SK-N-SH (cell line): ENCODE results near the gene SPPL2C. TPM values are rescaled to one million over a fixed set of nuclear protein-coding genes. Genes with fewer than 3 reads are reported as not detected.

ENCODE experiments used
- CTCF ChIA-PET: fragments of 300-600, 350-600 bp; formaldehyde crosslinking; extraction: SDS; loops from one replicate; lab custom pipeline; 2021; lab: Yijun Ruan, JAX
- POLR2A ChIA-PET: fragments of 350-600 bp; sonication (Branson Sonifier 250); formaldehyde crosslinking; extraction: SDS; loops from one replicate; lab custom pipeline; 2020; ENCODE audit warnings: antibody characterized with exemption, inconsistent platforms; lab: Yijun Ruan, JAX
- DNase-seq: peaks from one replicate; pipeline ENCODE4 v3.0.0; 2012
- H2AFZ ChIP-seq: fragments of 200-600 bp; sonication (generic); 2 replicates; pipeline ENCODE4 v1.8.1; 2016; ENCODE audit warnings: antibody characterized with exemption, mild to moderate bottlenecking, low read depth
- H3F3A ChIP-seq: fragments of 200-600 bp; sonication (generic); replicated peaks from 2 replicates; pipeline ENCODE3; 2016; ENCODE audit warnings: antibody characterized with exemption, mild to moderate bottlenecking; ENCODE audit not compliant: insufficient read depth
- H3K27ac ChIP-seq, 2 experiments: fragments of 200-500 bp in 1 of 2; fragments of 200-600 bp in 1 of 2; sonication (Bioruptor generic) in 1 of 2; sonication (generic), shearing (Covaris generic) in 1 of 2; 2 replicates each; pipeline versions ENCODE4 v1.5.1 to v1.6.1; 2014 to 2016; ENCODE audit warnings: low read depth in 2 of 2, inconsistent platforms in 1 of 2, low read length in 1 of 2, mild to moderate bottlenecking in 1 of 2, mixed read lengths in 1 of 2
- H3K27me3 ChIP-seq: fragments of 200-600 bp; sonication (generic), shearing (Covaris generic); 2 replicates; pipeline ENCODE4 v1.6.1; 2016; ENCODE audit warnings: mixed run types; ENCODE audit not compliant: insufficient read depth
- H3K36me3 ChIP-seq, 2 experiments: fragments of 200-500 bp in 1 of 2; fragments of 200-600 bp in 1 of 2; sonication (Bioruptor generic) in 1 of 2; sonication (generic) in 1 of 2; replicated peaks in 1 of 2; 2 replicates each; pipeline versions ENCODE3 to v1.5.1; 2014 to 2016; ENCODE audit warnings: low read length in 1 of 2, mild to moderate bottlenecking in 1 of 2; ENCODE audit not compliant: insufficient read depth in 2 of 2, control insufficient read depth in 1 of 2
- H3K4me1 ChIP-seq, 2 experiments: fragments of 200-500 bp in 1 of 2; fragments of 200-600 bp in 1 of 2; sonication (Bioruptor generic) in 1 of 2; sonication (generic), shearing (Covaris generic) in 1 of 2; 2 replicates each; pipeline versions ENCODE4 v1.5.1 to v1.6.1; 2014 to 2016; ENCODE audit warnings: low read depth in 1 of 2, low read length in 1 of 2, mixed run types in 1 of 2; ENCODE audit not compliant: insufficient read depth in 2 of 2, control insufficient read depth in 1 of 2
- H3K4me2 ChIP-seq: fragments of 200-600 bp; sonication (generic), shearing (Covaris generic); 2 replicates; pipeline ENCODE4 v1.6.1; 2017; ENCODE audit warnings: mixed run types
- H3K4me3 ChIP-seq, 2 experiments: fragments of 200-500 bp in 1 of 2; fragments of 200-600 bp in 1 of 2; sonication (Bioruptor generic) in 1 of 2; sonication (generic), shearing (Covaris generic) in 1 of 2; 2 replicates each; pipeline versions ENCODE4 v1.5.1 to v1.8.1; 2014 to 2016; ENCODE audit warnings: low read depth in 2 of 2, inconsistent platforms in 1 of 2, low read length in 1 of 2, mild to moderate bottlenecking in 1 of 2, mixed read lengths in 1 of 2, moderate library complexity in 1 of 2
- H3K79me2 ChIP-seq: fragments of 200-600 bp; sonication (generic); 2 replicates; pipeline ENCODE4 v1.8.1; 2017; ENCODE audit warnings: mild to moderate bottlenecking; ENCODE audit not compliant: insufficient read depth
- H3K9ac ChIP-seq: fragments of 200-600 bp; sonication (generic); 2 replicates; pipeline ENCODE4 v1.6.1; 2017; ENCODE audit warnings: mixed run types
- H3K9me2 ChIP-seq: fragments of 200-600 bp; sonication (generic); 2 replicates; pipeline ENCODE4 v1.6.1; 2017; ENCODE audit warnings: mixed run types
- H3K9me3 ChIP-seq: fragments of 200-600 bp; sonication (generic); 2 replicates; pipeline ENCODE4 v1.6.1; 2017; ENCODE audit warnings: mixed run types, mild to moderate bottlenecking, moderate library complexity
- H4K20me1 ChIP-seq: fragments of 200-600 bp; sonication (generic); 2 replicates; pipeline ENCODE4 v1.6.1; 2017; ENCODE audit warnings: mild to moderate bottlenecking, mixed run types; ENCODE audit not compliant: insufficient read depth
- CHD2 ChIP-seq: fragments of 150-350 bp; IDR thresholded peaks from 2 replicates; pipeline ENCODE4 v1.6.1; 2018; ENCODE audit warnings: low read length; ENCODE audit not compliant: partially characterized antibody
- ELF1 ChIP-seq: IDR thresholded peaks from 2 replicates; pipeline ENCODE4 v1.4.0; 2012
- EP300 ChIP-seq, 2 experiments: IDR thresholded peaks; 2 replicates each; pipeline versions ENCODE4 v1.4.0 to v1.6.1; 2012; ENCODE audit warnings: borderline replicate concordance in 1 of 2, low read depth in 1 of 2, low read length in 1 of 2
- EZH2phosphoT487 ChIP-seq: fragments of 200-600 bp; sonication (generic); IDR thresholded peaks from 2 replicates; pipeline ENCODE4 v1.6.1; 2017; ENCODE audit warnings: low read depth, mixed run types, mild to moderate bottlenecking, antibody characterized with exemption, moderate library complexity, borderline replicate concordance
- FOSL2 ChIP-seq: IDR thresholded peaks from 2 replicates; pipeline ENCODE4 v1.4.0; 2012; ENCODE audit warnings: low read depth, mild to moderate bottlenecking, moderate library complexity, borderline replicate concordance
- FOXJ3 ChIP-seq: sonication (generic); formaldehyde crosslinking; IDR thresholded peaks from 2 replicates; pipeline ENCODE4 v1.5.1; 2020; ENCODE audit warnings: mild to moderate bottlenecking, missing genetic modification reagents
- FOXM1 ChIP-seq: IDR thresholded peaks from 2 replicates; pipeline ENCODE4 v1.4.0; 2012; ENCODE audit warnings: low read depth, mild to moderate bottlenecking
- GATA2 ChIP-seq: sonication (generic); formaldehyde crosslinking; IDR thresholded peaks from 2 replicates; pipeline ENCODE4 v1.5.0; 2020; ENCODE audit warnings: mild to moderate bottlenecking, missing genetic modification reagents
- JUND ChIP-seq: IDR thresholded peaks from 2 replicates; pipeline ENCODE4 v1.4.0; 2012
- MXI1 ChIP-seq: IDR thresholded peaks from 2 replicates; pipeline ENCODE4 v1.6.1; 2012; ENCODE audit warnings: mild to moderate bottlenecking, low read depth, low read length, improper control_type of control experiment
- NFIC ChIP-seq: IDR thresholded peaks from 2 replicates; pipeline ENCODE4 v1.4.0; 2012; ENCODE audit warnings: borderline replicate concordance
- NRF1 ChIP-seq: IDR thresholded peaks from 2 replicates; pipeline ENCODE4 v1.6.1; 2012; ENCODE audit warnings: low read depth, mild to moderate bottlenecking, low read length
- POLR2AphosphoS5 ChIP-seq: IDR thresholded peaks from 2 replicates; pipeline ENCODE4 v1.6.1; 2012; ENCODE audit warnings: low read depth, low read length
- RAD21 ChIP-seq: IDR thresholded peaks from 2 replicates; pipeline ENCODE4 v1.6.1; 2012; ENCODE audit warnings: mild to moderate bottlenecking, low read length
- RCOR1 ChIP-seq: fragments of 150-350 bp; IDR thresholded peaks from 2 replicates; pipeline ENCODE4 v1.6.1; 2017; ENCODE audit warnings: antibody characterized with exemption, low read length
- RFX5 ChIP-seq: IDR thresholded peaks from 2 replicates; pipeline ENCODE4 v1.6.1; 2012; ENCODE audit warnings: mild to moderate bottlenecking, improper control_type of control experiment, low read length
- TEAD4 ChIP-seq: IDR thresholded peaks from 2 replicates; pipeline ENCODE4 v1.4.0; 2012; ENCODE audit warnings: mild to moderate bottlenecking, borderline replicate concordance; ENCODE audit not compliant: insufficient read depth
- WGBS: methylation state at CpG from one replicate; pipeline ENCODE4 v1.1.6; 2017; ENCODE audit warnings: low lambda C conversion rate; 5-methylcytosine and 5-hydroxymethylcytosine counted together
- polyA plus RNA-seq, 3 experiments: library from polyadenylated mRNA; depleted of rRNA; stranded (reverse); fragments of >200 nt; gene quantifications; 2 replicates each; pipeline ENCODE4 v1.2.3, GENCODE V29; 2012
- TF ChIP-seq, protein P1 (sequence below): IDR thresholded peaks from 2 replicates; pipeline ENCODE4 v1.4.0; 2012; ENCODE audit warnings: low read depth, borderline replicate concordance
- TF ChIP-seq, protein P2 (sequence below): fragments of 150-350 bp; IDR thresholded peaks from 2 replicates; pipeline ENCODE4 v1.6.1; 2016; ENCODE audit warnings: mild to moderate bottlenecking, low read depth, low read length
- TF ChIP-seq, protein P3 (sequence below): IDR thresholded peaks from 2 replicates; pipeline ENCODE4 v1.4.0; 2012; ENCODE audit warnings: low read depth
- TF ChIP-seq, protein P4 (sequence below): IDR thresholded peaks from 2 replicates; pipeline ENCODE4 v1.6.1; 2012; ENCODE audit warnings: mild to moderate bottlenecking, low read depth, low read length, moderate library complexity
- TF ChIP-seq, protein P5 (sequence below): IDR thresholded peaks from 2 replicates; pipeline ENCODE4; 2012

Gene SPPL2C
- polyA plus RNA-seq, 1 of the 3 experiments (the other 2 are of a cell fraction), result not detected

DNA sequence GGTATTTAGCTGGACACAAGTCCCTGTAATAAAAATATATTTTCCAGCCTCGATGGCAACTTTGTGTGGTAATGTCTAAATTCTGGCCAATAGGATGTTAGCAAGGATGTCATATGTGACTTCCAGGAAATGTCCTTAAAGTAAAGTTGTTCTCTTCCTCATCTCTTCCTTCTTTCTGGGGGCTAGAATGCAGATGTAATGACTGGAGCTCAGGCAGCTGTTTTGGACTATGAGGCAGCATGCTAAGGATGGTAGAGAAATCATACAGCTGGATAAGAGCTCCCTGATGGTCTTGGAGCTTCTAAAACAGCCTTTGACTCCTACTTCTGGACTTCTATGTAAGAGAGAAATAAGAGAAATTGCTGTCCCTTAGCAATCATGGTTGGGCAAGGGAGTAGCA, 32.8 kb downstream of the SPPL2C start:
- H3F3A ChIP-seq, result no peaks in the 10 kb centered on the region
- ChIA-PET CTCF (interaction anchor here (0.8 to 2.6 kb wide), 6 partner anchors 16 to 237 kb away, joined by 3 to 13 read pairs (median 4); partner anchors contain the start of gene MAPT), POLR2A (no interaction called here)
- H3K36me3 ChIP-seq, result no peaks in the 10 kb centered on the region
- no peaks in the 10 kb centered on the region for H4K20me1 ChIP-seq
- no peak overlapping the region for H3K9ac ChIP-seq
- DNase-seq, result no peak
- no peak overlapping the region for H3K27ac ChIP-seq
- WGBS, result 9% methylated on average over 1 of the region's 1 CpG
- H3K79me2 ChIP-seq, result no peaks in the 10 kb centered on the region
- no peak overlapping the region for H2AFZ ChIP-seq
- peaks cover 0 to 6% of the 10 kb centered on the region in 2 experiments; a peak in 2 of 4 replicates for H3K4me1 ChIP-seq
- no peaks in the 10 kb centered on the region for H3K9me2 ChIP-seq
- H3K4me2 ChIP-seq, result no peak overlapping the region
- no peaks in the 10 kb centered on the region for H3K9me3 ChIP-seq
- no peak overlapping the region for H3K4me3 ChIP-seq
- peaks cover 45% of the 10 kb centered on the region for H3K27me3 ChIP-seq
- no peak for TF ChIP-seq FOSL2
- TF ChIP-seq, protein P1, sequence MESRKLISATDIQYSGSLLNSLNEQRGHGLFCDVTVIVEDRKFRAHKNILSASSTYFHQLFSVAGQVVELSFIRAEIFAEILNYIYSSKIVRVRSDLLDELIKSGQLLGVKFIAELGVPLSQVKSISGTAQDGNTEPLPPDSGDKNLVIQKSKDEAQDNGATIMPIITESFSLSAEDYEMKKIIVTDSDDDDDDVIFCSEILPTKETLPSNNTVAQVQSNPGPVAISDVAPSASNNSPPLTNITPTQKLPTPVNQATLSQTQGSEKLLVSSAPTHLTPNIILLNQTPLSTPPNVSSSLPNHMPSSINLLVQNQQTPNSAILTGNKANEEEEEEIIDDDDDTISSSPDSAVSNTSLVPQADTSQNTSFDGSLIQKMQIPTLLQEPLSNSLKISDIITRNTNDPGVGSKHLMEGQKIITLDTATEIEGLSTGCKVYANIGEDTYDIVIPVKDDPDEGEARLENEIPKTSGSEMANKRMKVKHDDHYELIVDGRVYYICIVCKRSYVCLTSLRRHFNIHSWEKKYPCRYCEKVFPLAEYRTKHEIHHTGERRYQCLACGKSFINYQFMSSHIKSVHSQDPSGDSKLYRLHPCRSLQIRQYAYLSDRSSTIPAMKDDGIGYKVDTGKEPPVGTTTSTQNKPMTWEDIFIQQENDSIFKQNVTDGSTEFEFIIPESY, result no peak
- TF ChIP-seq TEAD4, result no peak
- no peak for TF ChIP-seq CHD2
- no peak for TF ChIP-seq NRF1
- TF ChIP-seq EP300 (IDR thresholded peaks at IDR 0.05; ENCODE audit: borderline replicate concordance in 1 of 2, low read depth in 1 of 2, low read length in 1 of 2), result no peak
- TF ChIP-seq JUND, result no peak
- TF ChIP-seq RFX5, result no peak
- TF ChIP-seq EZH2phosphoT487, result no peak
- TF ChIP-seq MXI1, result no peak
- TF ChIP-seq FOXJ3 (CRISPR knock-in tag), result no peak
- TF ChIP-seq RAD21, result no peak
- no peak for TF ChIP-seq FOXM1
- no peak for TF ChIP-seq ELF1
- TF ChIP-seq GATA2, result no peak
- TF ChIP-seq RCOR1, result no peak

DNA sequence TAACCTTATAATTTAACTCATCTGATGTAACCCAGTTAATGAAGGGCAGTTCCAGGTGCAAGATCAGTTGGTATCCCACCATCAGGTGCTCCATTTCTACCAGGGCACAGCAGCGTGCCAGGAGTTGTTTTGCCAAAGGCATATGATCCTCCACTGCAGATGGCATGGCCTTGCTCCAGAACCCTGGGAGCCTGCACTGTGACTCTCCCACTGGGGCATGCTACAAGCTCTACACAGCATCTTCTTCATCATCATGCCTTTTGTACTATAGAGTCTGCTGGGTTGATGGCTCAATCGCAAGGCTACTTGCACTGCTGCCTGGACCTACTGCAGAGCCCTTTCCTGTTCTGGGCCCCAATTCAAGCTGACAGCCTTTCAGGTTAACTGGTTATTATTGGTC, 38.4 kb downstream of the SPPL2C start:
- CTCF ChIA-PET, result interaction anchor here (4.6 kb wide), 1 partner anchor 10 kb away, joined by 34 read pairs; the partner anchor contains the start of gene MAPT
- no peaks in the 10 kb centered on the region for H3K9me3 ChIP-seq
- TF ChIP-seq, protein P2, sequence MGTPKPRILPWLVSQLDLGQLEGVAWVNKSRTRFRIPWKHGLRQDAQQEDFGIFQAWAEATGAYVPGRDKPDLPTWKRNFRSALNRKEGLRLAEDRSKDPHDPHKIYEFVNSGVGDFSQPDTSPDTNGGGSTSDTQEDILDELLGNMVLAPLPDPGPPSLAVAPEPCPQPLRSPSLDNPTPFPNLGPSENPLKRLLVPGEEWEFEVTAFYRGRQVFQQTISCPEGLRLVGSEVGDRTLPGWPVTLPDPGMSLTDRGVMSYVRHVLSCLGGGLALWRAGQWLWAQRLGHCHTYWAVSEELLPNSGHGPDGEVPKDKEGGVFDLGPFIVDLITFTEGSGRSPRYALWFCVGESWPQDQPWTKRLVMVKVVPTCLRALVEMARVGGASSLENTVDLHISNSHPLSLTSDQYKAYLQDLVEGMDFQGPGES, result no peak
- TF ChIP-seq NFIC, result no peak
- TF ChIP-seq, protein P3, sequence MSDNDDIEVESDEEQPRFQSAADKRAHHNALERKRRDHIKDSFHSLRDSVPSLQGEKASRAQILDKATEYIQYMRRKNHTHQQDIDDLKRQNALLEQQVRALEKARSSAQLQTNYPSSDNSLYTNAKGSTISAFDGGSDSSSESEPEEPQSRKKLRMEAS, result no peak
- no peak for TF ChIP-seq JUND
- TF ChIP-seq GATA2, result no peak
- TF ChIP-seq, protein P4, sequence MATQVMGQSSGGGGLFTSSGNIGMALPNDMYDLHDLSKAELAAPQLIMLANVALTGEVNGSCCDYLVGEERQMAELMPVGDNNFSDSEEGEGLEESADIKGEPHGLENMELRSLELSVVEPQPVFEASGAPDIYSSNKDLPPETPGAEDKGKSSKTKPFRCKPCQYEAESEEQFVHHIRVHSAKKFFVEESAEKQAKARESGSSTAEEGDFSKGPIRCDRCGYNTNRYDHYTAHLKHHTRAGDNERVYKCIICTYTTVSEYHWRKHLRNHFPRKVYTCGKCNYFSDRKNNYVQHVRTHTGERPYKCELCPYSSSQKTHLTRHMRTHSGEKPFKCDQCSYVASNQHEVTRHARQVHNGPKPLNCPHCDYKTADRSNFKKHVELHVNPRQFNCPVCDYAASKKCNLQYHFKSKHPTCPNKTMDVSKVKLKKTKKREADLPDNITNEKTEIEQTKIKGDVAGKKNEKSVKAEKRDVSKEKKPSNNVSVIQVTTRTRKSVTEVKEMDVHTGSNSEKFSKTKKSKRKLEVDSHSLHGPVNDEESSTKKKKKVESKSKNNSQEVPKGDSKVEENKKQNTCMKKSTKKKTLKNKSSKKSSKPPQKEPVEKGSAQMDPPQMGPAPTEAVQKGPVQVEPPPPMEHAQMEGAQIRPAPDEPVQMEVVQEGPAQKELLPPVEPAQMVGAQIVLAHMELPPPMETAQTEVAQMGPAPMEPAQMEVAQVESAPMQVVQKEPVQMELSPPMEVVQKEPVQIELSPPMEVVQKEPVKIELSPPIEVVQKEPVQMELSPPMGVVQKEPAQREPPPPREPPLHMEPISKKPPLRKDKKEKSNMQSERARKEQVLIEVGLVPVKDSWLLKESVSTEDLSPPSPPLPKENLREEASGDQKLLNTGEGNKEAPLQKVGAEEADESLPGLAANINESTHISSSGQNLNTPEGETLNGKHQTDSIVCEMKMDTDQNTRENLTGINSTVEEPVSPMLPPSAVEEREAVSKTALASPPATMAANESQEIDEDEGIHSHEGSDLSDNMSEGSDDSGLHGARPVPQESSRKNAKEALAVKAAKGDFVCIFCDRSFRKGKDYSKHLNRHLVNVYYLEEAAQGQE, result no peak
- TF ChIP-seq, protein P5, sequence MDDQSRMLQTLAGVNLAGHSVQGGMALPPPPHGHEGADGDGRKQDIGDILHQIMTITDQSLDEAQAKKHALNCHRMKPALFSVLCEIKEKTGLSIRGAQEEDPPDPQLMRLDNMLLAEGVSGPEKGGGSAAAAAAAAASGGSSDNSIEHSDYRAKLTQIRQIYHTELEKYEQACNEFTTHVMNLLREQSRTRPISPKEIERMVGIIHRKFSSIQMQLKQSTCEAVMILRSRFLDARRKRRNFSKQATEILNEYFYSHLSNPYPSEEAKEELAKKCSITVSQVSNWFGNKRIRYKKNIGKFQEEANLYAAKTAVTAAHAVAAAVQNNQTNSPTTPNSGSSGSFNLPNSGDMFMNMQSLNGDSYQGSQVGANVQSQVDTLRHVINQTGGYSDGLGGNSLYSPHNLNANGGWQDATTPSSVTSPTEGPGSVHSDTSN, result no peak
- no peak for TF ChIP-seq CHD2
- TF ChIP-seq POLR2AphosphoS5, result no peak

More for the DNA sequence above, 38.4 kb downstream of the SPPL2C start:
- Histone ChIP-seq H3K9ac (no peak overlapping the region), H3K27me3 (peaks cover 12% of the 10 kb centered on the region; the same call in 1 of the 2 replicates), H3K9me2 (no peaks in the 10 kb centered on the region), H2AFZ (no peak overlapping the region), H3K4me3 (no peak overlapping the region), H3K36me3 (no peaks in the 10 kb centered on the region), H3K4me2 (no peak overlapping the region), H3K27ac (no peak overlapping the region), H3F3A (no peaks in the 10 kb centered on the region), H3K4me1 (no peaks in the 10 kb centered on the region), H3K79me2 (no peaks in the 10 kb centered on the region), H4K20me1 (no peaks in the 10 kb centered on the region)
- DNase-seq, result no peak
- 51% methylated on average over 2 of the region's 2 CpGs for WGBS
- POLR2A ChIA-PET, result no interaction called here
